SK-N-MC (cell line): ENCODE measurements around the gene DDX41.

Experiments used
- EZH2 ChIP-seq: fragments of 200-600 bp; sonication (generic); IDR thresholded peaks from one replicate; pipeline ENCODE4 v1.6.1; 2017; ENCODE audit warnings: antibody characterized with exemption
- POLR2AphosphoS5 ChIP-seq: IDR thresholded peaks from 2 replicates; pipeline ENCODE4 v1.6.1; 2012; ENCODE audit warnings: mild to moderate bottlenecking, low read depth, low read length, borderline replicate concordance

GRCh38 chr5:177472460-177473442, 44.0 kb downstream of the DDX41 start:
- TF ChIP-seq EZH2: no peak
- no peak for TF ChIP-seq POLR2AphosphoS5
